ENCODE measurements around the gene SRL. TPM values are rescaled to one million over a fixed set of nuclear protein-coding genes. Genes with fewer than 3 reads are reported as not detected.

SRL gene
- total and polyA plus RNA-seq, 2 of the 13 experiments (the other 11 are each of a cell fraction or from before 2014, with no cell fraction given) = 0.05 TPM; not detected in 1

- TF ChIP-seq PRDM15 (CRISPR knock-in tag; IDR thresholded peaks at IDR 0.05) (no peak), ZNF33B (CRISPR knock-in tag; IDR thresholded peaks at IDR 0.05) (peak; percentile 73; the same call in 1 of the 2 replicates), ZNF225 (CRISPR knock-in tag; IDR thresholded peaks at IDR 0.05) (no peak), ELF4 (CRISPR knock-in tag; IDR thresholded peaks at IDR 0.05; ENCODE audit: borderline replicate concordance) (no peak), KDM2A (CRISPR knock-in tag; IDR thresholded peaks at IDR 0.05; ENCODE audit: borderline replicate concordance, low read depth) (peak; percentile 70; the same call in 1 of the 2 replicates), STAT6 (CRISPR knock-in tag; IDR thresholded peaks at IDR 0.05; ENCODE audit: borderline replicate concordance) (no peak), STAT5B (CRISPR knock-in tag; IDR thresholded peaks at IDR 0.05) (no peak), CCDC6 (CRISPR knock-in tag; IDR thresholded peaks at IDR 0.05) (0 out of 2 replicates have a peak, but pooled peaks have one; percentile 28), ZNF329 (CRISPR knock-in tag; IDR thresholded peaks at IDR 0.05; ENCODE audit: low read depth) (no peak), ZNF747 (CRISPR knock-in tag; IDR thresholded peaks at IDR 0.05; ENCODE audit: borderline replicate concordance) (no peak), ZNF777 (CRISPR knock-in tag; IDR thresholded peaks at IDR 0.05) (no peak), MLX (CRISPR knock-in tag; IDR thresholded peaks at IDR 0.05) (no peak), KDM5B (CRISPR knock-in tag; IDR thresholded peaks at IDR 0.05; ENCODE audit: borderline replicate concordance) (peak; percentile 68; the same call in 1 of the 2 replicates), SPEN (CRISPR knock-in tag; IDR thresholded peaks at IDR 0.05; ENCODE audit: low read depth) (no peak)
- TF ChIP-seq, protein P1, sequence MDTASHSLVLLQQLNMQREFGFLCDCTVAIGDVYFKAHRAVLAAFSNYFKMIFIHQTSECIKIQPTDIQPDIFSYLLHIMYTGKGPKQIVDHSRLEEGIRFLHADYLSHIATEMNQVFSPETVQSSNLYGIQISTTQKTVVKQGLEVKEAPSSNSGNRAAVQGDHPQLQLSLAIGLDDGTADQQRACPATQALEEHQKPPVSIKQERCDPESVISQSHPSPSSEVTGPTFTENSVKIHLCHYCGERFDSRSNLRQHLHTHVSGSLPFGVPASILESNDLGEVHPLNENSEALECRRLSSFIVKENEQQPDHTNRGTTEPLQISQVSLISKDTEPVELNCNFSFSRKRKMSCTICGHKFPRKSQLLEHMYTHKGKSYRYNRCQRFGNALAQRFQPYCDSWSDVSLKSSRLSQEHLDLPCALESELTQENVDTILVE (CRISPR knock-in tag; IDR thresholded peaks at IDR 0.05) = no peak
- TF ChIP-seq, protein P2, sequence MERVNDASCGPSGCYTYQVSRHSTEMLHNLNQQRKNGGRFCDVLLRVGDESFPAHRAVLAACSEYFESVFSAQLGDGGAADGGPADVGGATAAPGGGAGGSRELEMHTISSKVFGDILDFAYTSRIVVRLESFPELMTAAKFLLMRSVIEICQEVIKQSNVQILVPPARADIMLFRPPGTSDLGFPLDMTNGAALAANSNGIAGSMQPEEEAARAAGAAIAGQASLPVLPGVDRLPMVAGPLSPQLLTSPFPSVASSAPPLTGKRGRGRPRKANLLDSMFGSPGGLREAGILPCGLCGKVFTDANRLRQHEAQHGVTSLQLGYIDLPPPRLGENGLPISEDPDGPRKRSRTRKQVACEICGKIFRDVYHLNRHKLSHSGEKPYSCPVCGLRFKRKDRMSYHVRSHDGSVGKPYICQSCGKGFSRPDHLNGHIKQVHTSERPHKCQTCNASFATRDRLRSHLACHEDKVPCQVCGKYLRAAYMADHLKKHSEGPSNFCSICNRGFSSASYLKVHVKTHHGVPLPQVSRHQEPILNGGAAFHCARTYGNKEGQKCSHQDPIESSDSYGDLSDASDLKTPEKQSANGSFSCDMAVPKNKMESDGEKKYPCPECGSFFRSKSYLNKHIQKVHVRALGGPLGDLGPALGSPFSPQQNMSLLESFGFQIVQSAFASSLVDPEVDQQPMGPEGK (CRISPR knock-in tag; IDR thresholded peaks at IDR 0.05) = peak; percentile 82
- TF ChIP-seq, protein P3, sequence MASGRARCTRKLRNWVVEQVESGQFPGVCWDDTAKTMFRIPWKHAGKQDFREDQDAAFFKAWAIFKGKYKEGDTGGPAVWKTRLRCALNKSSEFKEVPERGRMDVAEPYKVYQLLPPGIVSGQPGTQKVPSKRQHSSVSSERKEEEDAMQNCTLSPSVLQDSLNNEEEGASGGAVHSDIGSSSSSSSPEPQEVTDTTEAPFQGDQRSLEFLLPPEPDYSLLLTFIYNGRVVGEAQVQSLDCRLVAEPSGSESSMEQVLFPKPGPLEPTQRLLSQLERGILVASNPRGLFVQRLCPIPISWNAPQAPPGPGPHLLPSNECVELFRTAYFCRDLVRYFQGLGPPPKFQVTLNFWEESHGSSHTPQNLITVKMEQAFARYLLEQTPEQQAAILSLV (CRISPR knock-in tag; IDR thresholded peaks at IDR 0.05; ENCODE audit: borderline replicate concordance) = peak; percentile 49; the same call in 1 of the 2 replicates
Measured at GRCh38 chr16:4288148-4288921, 46.5 kb upstream of the SRL start (continued).

All from HepG2 (cell line).